NCI-H460 (cell line): ENCODE measurements around the gene RASSF5. TPM values are rescaled to one million over a fixed set of nuclear protein-coding genes. Genes with fewer than 3 reads are reported as not detected.
"Not testable (repeated sequence)": the region's sequence is repeated elsewhere in the genome, so short reads cannot be mapped to it uniquely, and the experiment has no call there.

Experiments used
- DNase-seq: peaks from one replicate; pipeline ENCODE4 v3.0.0-alpha.2; 2016; ENCODE audit warnings: low read depth; ENCODE audit errors: extremely low read depth
- total RNA-seq: library from RNA; depleted of rRNA; stranded (reverse); fragments of >200 nt; shearing (Covaris generic); gene quantifications from 2 replicates; pipeline ENCODE4 v1.2.3, GENCODE V29; 2014

RASSF5 gene
- total RNA-seq, 1 experiment from 2014 or later = 0.17 TPM

GRCh38 chr1:206563367-206564207 lies 56.3 kb downstream of the RASSF5 start:
- no peak for DNase-seq

DNA sequence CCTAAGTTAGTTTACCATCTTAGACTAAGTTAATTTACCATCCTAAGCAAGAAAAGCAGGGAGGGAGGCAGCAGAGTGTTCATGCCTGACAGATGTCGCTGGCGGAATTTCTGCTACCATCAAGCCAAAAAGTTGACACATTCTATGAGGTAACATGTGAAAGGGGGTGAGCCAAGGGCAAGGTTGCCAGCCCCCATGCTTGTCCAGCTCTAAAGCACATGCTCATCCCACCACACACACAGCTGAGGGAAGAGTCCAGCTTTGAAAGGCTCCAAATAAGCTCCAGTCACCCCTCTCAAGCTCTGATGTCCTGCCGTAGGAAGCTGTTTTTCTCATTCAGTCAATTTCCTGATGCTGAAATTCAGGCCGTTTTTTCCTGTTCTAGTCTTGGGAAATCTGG lies 58.7 kb downstream of the RASSF5 start:
- no peak for DNase-seq

DNA sequence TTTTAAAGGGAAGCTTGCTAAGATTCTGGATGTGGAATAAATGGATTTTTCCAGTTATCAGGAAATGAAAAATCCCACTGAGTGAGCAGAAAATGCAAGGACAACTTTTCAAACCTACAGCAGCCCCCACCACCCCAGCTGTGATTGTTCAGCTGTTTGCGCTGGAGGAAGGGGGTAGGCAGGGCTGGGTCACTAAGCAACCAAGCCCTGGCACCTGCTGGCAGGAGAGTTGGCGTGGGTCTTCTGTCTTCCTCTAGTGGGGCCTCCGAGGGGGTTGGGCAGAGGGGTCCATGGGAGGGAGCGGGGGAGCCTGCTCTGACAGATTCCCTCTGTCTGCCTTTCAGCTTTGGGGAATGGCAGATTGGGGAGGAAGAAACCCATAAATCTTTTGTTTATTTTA lies 59.7 kb downstream of the RASSF5 start:
- DNase-seq = no peak

DNA sequence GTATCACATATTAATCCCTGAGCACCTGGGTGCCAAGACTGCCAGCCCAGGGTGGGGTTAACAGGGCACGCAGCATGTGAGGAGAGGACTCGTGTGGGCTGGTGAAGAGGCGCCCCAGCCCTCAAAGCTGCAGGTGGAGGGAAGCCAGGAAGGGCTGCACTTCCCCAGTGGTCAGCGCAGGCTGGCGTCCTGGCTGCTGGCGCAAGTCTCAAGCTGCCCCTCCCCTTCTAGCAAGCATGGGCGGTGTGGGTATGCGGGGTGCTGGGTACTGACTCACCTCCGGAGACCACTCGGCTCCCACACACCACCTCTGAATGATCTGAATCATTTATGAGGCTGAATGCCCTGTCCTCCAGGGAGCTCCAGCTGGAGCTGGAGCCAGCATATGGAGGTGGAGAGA lies 60.9 kb downstream of the RASSF5 start:
- no peak for DNase-seq

GRCh38 chr1:206568779-206569352 lies 61.5 kb downstream of the RASSF5 start:
- DNase-seq = no peak

GRCh38 chr1:206569556-206569955 lies 62.2 kb downstream of the RASSF5 start:
- no peak for DNase-seq

DNA sequence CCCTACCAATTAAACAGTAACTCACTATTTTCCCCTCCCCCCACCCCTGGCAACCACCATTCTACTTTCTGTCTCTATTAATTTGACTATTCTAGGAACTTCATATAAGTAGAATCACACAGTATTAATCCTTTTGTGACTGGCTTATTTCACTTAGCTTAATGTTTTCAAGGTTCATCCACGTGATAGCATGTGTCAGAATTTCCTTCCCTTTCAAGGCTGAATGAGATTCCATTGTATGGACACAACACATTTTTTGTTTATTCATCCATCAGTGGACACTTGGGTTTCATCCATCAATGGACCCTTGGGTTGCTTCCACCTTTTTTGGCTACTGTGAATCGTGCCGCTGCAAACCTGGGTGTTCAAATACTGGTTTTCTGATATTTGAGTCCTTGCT lies 63.2 kb downstream of the RASSF5 start:
- DNase-seq = no peak

DNA sequence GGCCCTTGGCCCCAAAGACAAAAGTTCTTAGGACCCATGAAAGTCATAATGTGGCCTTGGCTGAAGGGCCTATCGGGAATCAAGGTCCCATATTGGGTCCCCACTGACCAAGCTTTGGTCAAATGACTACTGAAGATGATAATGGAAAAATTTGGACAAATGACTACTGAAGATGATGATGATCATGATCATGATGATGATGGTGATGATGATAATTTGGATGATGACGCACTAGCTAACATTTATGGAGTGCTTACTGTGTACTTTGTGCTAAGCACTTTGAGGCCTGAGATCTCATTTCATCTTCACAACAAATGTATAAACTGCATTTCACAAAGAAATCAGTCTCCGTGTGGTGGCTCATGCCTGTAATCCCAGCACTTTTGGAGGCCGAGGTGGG lies 65.5 kb downstream of the RASSF5 start:
- no peak for DNase-seq

DNA sequence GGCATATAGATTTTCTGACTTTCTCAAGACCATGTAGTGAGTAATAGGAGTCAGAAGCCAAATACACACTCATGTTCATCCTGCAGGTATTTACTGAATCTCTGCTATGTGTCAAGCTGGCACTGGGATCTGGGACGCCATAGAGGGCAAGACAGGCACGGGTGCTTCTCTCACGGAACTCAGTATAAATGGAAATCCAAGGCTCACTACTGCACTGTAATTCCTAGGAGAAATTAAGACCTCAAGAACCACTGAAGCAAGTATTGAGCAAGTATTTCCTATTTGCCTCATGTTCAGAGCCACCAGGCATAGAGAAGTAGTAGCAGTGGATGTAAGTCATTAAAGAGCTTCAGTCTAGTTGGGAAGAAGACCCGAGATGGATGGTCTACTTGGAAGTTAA lies 66.0 kb downstream of the RASSF5 start:
- no peak for DNase-seq

DNA sequence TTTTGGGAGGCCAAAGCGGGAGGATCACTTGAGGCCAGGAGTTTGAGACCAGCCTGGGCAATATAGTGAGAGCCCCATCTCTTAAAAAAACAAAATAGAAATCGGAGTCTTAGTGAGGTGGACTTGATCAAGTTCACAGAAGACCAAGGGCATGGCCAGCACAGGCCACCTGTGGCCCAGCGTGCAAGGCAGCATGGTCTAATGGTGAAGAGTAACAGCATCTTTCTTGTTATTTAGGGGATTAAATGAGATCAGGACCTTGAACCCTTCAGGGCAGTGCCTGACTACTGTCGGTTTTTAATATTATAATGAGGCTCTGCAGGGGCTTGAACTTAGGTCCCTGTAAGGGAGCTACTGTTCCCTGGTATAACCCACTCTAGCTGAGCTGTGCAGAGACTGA lies 66.4 kb downstream of the RASSF5 start:
- no peak for DNase-seq

DNA sequence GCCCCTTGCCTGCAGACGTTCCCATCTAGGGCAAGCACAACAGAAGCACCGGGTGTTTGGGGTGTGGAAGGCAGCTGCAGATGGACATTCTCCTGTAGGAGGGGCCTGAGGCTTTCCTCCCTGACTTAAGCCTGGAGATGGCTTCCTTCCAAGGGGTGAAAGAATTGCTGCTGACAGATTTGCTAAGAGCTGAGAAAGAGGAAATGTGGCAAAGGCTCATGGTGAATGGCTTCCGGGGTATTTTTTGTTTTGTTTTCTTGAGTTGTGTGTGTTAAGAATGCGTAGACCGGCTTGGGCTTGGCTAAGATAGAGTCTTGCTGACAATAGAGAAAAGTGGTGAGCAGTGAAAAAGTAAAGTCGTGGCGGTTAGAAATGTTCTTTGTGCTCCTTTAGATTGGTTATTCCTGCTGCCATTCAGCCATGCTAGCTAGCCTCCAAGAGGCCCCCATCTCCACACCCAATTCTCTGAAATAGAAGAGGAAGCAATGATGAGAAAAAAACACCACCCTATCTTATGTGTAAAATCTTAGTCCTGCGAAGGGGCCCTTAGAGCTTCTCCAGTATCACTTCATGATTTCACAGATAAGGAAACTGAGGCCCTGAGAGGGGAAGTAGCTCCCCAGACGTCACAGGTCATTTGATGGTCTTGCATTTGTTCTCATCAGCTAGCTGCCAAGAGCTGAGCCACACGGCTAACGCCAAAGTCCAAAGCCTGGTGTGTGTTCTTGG lies 68.0 kb downstream of the RASSF5 start:
- no peak for DNase-seq

DNA sequence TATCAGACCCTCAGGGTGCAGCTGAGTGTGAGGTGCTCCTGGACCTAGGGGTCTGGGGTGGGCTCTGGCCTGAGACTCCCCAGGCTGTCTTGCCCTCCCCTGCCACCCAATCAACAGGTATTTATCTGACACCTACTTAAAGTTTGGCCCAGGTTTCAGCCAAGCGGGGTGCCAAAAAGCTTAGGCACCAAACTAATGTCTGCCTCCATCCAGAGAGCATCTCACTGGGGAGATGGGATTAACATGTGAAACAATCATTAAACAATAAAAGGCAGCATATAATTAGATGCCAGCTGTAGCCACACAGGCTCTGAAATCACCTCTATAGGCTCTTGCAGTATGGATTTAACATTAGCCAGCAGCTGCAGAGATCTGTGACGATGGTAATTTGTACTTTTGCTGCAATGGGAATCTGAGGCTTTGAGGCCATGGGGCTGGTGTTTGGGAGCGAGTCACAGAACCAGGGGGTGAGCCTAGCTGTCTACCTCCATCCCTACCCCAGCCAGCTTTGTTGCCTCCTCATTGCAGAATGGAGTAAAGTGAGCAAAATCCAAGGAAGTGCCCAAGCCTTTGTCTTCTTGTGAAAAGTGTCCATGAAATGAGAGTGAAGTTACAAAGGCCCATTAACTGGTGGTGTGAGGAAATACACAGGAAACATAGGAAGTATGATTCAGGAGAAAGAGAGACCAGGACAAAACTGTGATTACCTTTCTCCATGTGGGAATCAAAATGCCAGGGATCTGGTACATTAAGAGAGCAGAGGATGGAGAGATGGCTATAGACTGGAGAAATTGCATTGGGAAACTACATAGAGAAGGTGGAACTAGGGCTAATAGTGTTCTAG lies 68.8 kb downstream of the RASSF5 start:
- no peak for DNase-seq

GRCh38 chr1:206577626-206578025 lies 70.3 kb downstream of the RASSF5 start:
- no peak for DNase-seq

- no peak for DNase-seq
Observed at GRCh38 chr1:206578068-206578977, 71.0 kb downstream of the RASSF5 start.

GRCh38 chr1:206578978-206579374 lies 71.6 kb downstream of the RASSF5 start:
- DNase-seq = no peak

GRCh38 chr1:206579747-206580437 lies 72.6 kb downstream of the RASSF5 start:
- no peak for DNase-seq

GRCh38 chr1:206580438-206581113 lies 73.2 kb downstream of the RASSF5 start:
- DNase-seq = no peak

DNA sequence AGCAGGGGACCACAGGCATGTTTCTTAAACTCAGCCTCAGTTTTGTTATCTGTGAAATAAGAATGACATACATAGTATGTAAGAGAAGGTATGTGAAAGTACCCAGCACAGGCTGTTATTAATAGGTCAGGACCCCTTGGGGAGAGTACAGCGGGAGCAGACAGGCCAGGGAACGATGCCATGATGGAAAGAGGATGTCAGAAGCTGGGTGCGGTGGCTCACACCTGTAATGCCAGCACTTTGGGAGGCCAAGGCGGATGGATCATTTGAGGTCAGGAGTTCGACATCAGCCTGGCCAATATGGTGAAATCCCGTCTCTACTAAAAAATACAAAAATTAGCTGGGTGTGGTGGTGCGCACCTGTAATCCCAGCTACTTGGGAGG lies 73.8 kb downstream of the RASSF5 start:
- DNase-seq = not testable (repeated sequence)

- no peak for DNase-seq
Observed at GRCh38 chr1:206581571-206581981, 74.2 kb downstream of the RASSF5 start.
